HG03097 (cell line): ENCODE measurements around the gene SEC14L6.
"Not testable (repeated sequence)": the region's sequence is repeated elsewhere in the genome, so short reads cannot be mapped to it uniquely, and the experiment has no call there.

Experiments used
- ATAC-seq: cut with Tn5 transposase; IDR thresholded peaks from one replicate; pipeline ENCODE4 v1.9.1; 2021; ENCODE audit not compliant: unreplicated experiment, low FRiP score

The SEC14L6 gene

DNA sequence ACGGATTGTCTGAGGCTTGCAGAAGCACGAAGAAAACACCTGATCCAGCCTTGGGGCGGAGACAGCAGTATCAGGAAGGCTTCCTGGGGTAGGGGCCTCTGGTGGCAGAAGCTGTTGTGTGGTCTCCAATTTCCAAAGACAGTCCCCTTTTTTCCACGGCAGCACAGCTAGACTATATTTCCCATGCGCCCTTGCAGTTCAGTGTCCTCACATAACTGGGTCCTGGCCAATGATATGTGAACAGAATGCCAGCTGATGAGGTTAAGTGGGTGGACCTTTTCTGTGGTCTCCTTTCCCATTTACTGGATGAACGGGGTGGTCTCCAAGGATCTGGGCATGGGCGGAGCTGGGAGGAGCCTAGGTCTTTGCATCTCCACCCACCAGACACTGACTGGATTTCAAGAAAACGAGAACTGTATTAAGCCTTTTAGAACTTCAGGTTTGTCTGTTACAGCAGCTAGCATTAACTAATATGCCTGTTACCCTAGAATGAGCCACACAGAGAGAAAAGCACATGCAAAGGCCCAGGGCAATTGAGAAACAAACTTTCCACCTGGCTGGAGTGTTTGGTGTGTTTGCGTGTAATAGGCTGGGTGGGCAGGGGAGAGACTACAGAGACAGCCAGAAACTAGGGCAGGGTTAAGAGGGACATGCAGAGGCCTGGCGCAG is 21.7 kb upstream of the SEC14L6 start:
- ATAC-seq, result no peak

- not testable (repeated sequence) for ATAC-seq
These were observed 20.7 kb upstream of the SEC14L6 start for GRCh38 chr22:30567277-30567676.

- no peak for ATAC-seq
These were observed 19.6 kb upstream of the SEC14L6 start for GRCh38 chr22:30566125-30566524.

- ATAC-seq, result no peak
These were observed 18.8 kb upstream of the SEC14L6 start for GRCh38 chr22:30565341-30565740.

- ATAC-seq, result no peak
These were observed 18.2 kb upstream of the SEC14L6 start for GRCh38 chr22:30564761-30565119.

DNA sequence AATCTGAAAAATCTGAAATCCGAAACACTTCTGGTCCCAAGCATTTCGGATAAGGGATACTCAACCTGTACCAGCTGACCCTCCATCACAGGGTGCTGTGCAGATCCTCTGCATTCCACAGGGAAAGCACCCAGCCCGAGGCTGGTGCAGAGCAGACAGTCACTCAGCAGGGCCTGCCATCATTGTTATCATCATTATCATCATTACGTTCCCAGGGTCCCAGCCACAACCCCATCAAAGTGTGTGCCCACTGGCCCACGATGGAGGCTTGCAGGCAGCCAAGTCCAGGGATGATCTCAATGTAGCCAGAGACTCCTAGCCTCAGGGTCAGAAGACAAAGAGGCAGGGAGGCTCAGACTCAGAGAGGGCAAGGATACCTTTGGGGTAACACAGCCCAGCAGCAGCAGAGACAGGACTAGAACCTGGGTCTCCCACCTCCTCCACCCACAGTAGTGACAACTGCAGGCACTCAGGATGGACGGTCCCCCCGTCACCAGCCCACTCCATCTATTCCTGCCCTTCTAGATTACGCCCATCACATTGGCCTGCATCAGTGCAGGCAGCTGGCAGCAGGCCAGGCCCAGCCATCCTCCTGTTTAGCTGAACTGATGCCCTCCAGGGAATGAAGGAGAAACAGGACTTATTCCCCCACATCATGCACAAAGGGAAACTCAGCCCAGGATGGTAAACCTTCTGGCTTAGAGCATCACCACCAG is 17.7 kb upstream of the SEC14L6 start:
- no peak for ATAC-seq

DNA sequence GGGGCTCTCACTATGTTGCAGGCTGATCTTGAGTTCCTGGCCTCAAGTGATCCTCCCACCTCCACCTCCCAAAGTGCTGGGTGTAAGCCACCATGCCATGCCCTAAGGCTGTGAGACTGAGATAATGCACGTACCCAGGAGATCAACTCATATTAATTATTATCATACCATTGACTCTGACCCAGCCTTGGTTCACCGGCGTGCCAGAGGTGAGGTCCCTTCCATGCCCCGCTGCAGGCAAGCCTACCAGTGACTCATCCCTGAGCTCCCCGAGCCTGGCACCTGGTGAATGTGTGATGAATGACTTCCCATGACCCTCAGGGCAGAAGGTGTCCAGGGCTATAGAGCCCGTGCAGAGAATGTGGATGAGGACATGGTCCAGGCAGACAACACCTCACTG is 15.8 kb upstream of the SEC14L6 start:
- ATAC-seq, result no peak

DNA sequence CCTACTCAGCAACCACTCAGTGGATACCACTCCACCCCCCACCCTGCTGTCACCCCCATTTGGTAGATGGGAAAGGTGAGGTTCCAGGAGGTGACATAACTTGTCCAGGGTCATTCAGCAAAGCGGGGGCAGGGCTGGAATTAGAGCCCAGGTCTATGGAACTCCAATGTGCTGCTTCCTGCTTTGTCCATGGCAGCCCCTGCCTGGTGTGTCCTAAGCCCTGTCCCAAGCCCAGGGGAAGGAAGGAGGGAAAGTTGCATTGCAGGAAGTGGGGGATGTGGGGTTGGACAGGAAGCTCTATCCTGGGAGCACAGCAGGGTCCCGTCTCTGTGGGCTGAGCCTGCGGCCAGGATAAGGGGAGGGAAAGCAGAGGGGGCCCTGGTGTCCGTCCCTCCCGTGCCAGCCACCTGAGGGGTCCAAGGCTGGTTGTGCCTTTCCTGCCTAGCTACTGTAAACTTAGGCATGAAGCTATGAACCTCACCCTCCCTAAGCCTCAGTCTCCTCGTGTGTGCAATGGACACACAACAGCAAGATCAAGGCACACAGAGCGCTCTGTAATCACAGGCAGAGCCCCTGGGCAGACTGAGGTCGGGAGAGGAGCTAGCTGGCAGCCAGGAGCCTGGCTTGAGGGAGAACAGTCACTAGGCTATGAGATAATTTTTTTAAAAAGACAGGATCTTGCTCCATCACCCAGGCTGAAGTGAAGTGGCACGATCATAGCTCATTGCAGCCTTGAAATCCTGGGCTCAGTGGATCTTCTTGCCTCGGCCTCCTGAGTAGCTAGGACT is 15.1 kb upstream of the SEC14L6 start:
- no peak for ATAC-seq

- not testable (repeated sequence) for ATAC-seq
These were observed 14.2 kb upstream of the SEC14L6 start for GRCh38 chr22:30560643-30561202.

DNA sequence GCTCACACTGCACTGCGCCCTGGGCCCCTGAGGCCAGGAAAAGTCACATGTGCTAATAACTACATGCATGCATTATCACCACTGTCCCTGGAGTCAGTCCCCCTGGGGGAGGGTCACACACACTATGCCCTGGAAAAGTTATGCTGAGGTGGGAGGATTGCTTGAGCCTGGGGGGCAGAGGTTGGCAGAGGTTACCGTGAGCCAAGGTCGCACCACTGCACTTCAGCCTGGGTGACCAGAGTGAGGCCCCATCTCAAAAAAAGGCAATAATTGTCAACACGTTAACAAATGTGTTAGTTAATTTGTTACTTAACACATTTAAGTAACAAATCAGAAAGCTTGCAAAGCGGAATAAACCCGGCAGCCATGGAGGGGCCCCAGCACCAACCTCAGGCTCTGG is 13.3 kb upstream of the SEC14L6 start:
- ATAC-seq, result no peak

- ATAC-seq, result no peak
These were observed 10.7 kb upstream of the SEC14L6 start for GRCh38 chr22:30557243-30557642.

DNA sequence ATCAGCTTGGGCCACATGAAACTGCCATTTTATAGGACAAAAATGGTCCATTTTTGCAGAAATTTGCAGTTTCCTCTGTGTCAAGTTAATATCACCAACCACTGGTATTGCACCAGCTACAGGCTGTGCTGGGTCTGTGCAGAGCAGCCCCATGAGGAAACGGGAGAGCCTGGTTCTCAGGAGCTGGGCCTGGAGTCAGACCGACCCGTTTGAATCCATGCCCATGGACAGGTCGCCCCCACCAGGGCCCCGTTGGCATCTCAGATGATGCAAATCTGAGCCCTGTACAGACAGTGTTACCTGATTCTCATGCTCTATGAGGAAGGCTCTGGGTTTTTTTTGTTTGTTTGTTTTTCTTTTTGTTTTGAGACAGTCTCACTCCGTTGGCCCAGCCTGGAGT is 9.8 kb upstream of the SEC14L6 start:
- no peak for ATAC-seq

DNA sequence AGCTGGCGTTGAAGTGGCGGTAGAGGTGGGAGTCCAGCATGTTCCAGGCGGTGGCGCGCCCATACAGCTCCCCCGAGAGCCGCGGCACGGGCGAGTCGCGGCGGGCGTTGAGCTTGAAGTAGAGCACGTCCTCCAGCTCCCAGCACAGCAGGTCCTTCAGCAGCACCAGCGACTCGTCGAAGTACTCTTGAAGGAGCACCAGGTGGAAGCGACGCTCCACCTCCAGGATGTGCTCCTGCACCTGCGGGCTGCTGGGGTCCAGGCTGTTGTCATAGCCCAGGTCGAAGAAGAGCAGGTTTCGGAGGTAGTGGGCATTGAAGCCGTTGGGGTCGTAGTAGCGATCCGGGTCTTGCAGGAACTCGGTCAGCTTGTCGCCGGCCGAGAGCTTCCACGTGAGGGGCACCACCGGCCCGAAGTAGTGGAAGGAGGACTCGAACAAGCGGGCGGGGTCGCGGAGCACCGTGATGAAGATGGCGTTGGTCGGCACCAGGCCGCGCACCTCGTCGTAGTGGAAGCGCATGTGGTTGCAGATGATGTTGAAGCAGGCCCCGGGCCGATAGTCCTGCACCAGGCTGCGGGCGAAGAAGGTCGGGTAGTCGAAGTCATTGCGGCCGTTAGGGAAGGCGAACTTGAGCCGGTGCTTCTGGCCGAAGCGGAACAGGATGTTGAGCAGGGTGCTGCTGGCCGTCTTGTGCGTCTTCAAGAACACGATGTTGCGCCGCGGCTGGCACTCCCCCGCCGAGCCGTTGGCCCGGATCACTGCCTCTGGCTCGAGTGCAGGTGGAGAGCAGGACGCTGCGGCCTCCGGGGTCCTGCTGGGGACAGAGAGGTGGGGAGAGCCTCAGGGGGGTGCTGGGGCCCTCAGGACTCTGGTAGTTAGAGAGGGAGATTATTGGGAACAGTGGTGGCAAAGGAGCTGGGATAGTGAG is 9.0 kb upstream of the SEC14L6 start:
- no peak for ATAC-seq

- no peak for ATAC-seq
These were observed 7.4 kb upstream of the SEC14L6 start for GRCh38 chr22:30553971-30554370.

DNA sequence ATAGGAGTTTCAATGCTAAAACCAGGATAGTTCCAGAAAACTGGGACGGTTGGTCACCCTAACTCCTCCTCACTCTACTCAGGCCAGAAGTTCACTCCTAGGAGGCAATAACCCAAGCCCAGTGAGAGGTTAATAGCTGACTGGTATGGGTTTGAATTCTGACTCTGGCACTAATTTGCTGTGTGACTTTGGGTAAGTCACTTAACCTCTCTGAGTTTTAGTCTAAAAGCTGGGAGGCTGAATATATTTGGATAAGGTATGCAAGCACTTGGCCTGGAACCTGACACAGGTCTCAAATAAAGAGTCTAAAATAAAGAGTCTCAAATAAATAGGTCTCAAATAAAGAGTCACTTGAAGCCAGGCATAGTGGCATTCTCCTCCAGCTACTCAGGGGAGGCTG is 6.2 kb upstream of the SEC14L6 start:
- ATAC-seq, result no peak

DNA sequence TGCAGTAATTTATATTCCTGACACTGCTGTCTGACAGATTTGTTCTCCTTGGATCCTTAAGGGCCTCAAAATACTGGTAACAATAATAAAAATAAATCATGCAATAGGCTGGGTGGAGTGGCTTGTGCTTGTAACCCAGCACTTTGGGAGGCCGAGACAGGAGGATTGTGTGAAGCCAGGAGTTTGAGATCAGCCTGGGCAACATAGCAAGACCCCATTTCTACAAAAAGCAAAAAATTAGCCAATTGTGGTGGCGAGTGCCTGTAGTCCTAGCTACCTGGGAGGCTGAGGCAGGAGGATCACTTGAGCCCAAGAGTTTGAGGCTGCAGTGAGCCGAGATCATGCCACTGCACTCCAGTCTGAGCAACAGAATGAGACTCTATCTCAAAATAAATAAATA is 5.3 kb upstream of the SEC14L6 start:
- ATAC-seq, result not testable (repeated sequence)

DNA sequence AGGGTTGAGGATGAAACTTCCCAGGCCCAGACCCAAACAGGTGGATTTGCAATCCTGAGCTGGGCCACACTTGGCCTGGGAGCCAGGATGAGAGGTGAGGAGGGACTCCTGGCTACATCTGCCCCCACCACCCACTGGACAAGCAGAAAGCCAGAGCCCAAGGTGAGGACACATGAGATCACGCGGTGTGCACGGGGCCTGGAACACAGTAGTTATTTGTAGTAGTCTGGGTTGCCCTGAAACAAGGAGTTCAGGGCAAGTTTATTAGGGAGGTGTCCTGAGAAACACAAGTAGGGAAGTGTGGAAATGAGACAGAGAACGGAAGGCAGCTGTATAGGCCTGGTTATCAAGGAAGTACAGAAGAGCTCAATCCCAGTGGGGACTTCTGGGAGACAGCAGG is 647 bp upstream of the SEC14L6 start:
- no peak for ATAC-seq

- ATAC-seq, result no peak
These were observed 3.7 kb downstream of the SEC14L6 start for GRCh38 chr22:30542811-30543188.

DNA sequence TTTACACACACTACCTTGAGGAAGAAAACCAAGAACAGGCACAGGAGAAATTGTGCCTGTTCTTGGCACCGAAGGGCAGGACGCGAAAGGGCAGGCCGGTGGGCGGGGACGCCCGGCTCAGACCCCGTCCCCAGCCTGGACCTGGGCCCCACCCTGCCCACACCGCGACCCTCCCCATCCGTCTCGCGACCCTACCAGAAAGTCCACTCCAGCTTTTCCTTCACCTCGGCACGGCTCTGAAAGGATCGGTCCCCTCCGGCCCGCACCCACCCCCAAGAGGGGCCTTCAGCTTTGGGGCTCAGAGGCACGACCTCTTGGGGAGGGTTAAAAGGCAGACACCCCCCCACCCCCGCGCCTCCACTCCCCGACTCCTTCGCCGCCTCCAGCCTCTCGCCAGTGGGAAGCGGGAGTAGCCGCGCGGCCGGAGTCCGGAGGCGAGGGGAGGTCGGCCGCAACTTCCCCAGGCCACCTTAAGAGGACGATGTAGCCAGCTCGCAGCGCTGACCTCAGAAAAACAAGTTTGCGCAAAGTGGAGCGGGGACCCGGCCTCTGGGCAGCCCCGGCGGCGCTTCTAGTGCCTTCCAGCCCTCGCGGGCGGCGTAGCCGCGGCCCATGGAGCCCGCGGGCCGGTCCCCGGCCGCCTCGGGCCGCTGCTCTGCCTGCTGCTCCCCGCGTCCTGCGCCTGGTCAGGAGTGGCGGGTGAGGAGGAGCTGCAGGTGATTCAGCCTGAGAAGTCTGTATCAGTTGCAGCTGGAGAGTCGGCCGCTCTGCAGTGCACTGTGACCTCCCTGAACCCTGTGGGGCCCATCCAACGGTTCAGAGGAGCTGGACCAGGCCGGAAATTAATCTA is 4.4 kb downstream of the SEC14L6 start:
- ATAC-seq, result no peak
